GM21529 (cell line): ENCODE measurements around the gene DIAPH1.

ENCODE experiments used
- ATAC-seq: cut with Tn5 transposase; IDR thresholded peaks from one replicate; pipeline ENCODE4 v1.9.1; 2021; ENCODE audit not compliant: unreplicated experiment

The DIAPH1 gene

GRCh38 chr5:141508440-141508797 is 110.4 kb downstream of the DIAPH1 start:
- no peak for ATAC-seq

DNA sequence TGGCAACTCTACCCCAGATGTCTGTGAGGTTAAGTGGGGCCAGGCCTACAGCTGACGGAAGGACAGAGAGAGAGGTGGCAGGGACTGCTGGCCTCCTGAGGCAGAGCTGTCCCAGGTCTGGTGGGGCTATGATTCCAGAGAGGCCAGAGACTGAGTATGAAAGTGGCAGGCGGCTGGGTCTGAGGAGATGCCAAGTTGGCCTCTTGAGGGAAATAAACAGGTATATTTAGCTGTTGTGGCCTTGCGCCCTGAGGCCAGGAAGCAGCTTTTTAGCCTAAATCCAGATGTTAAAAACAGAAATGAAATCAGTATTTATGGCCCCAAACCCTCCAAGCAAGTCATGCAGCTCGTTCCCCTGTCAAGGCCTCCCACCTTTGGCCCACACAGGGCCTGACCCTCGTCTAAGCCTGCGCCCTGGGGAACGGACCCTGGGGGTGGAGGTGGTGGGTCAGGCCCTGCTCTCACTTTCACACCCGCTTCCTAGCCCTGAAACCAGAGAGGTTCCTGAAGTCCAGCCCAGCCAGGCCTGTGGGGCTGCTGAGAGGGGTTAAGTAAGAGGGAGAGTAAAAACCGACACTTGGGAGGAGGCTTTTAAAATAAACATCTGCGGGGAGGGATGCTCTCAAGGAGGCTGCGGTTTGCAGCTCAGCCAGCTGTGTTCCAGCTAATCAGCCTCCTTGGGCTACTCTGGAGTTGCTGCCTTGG is 111.3 kb downstream of the DIAPH1 start:
- ATAC-seq: peak; percentile 37

- ATAC-seq: no peak
Observed at GRCh38 chr5:141506381-141507155, 112.2 kb downstream of the DIAPH1 start.

DNA sequence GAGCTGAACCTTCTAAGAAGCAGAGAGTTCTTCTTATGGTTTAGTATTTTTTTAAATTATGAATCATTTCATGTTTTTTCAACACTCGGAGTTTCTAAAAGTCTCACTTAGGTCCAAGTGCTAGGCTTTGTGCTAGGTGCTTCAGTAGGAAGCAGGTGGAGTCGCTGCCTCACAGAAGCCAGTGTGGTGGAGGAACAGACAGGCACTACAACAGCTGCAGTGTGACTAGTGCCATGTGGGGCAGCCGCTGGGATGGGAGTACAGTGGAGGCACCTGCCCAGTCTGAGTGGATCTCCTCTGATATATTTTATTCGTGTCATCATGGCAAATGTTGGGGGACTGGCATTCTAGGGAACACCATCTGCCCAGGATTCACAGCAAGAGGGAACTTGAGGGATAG is 114.6 kb downstream of the DIAPH1 start:
- ATAC-seq: no peak

DNA sequence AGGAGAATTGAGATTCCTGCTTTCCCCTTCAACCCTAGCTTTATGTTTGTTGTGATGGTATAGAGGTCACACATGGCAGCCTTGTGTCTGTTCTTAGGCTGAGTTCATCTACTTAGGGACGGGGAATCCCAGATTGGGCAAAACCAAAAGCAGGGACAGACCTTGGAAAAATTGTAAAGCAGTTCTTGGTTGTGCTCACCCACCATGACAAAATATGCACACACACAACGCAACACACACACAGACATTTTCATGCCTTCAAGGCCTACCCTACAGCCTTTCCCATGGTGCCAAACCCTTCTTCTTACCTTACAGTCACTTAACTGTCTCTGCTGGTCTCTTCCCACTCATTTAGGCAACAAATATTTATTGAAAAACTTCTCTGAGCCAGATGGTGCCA is 115.1 kb downstream of the DIAPH1 start:
- ATAC-seq: no peak

DNA sequence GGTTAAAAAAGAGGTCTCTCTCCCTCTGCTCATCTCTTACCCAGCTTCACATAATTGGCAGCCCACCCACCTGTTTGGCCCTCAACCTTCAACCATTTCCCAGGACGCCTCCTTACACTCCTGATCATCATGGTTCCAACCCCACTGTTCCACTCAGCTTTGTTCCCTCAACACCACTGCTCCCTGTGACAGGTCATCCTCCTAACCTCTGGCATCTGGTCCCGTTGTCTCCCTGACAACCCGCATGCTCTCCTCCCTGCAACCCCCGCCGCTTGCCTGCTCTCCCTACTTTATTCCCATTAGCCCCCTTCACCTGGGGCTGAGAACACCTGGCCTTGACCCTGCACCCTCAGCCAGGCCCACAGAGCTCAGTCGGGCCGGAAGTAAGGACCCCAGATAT is 117.0 kb downstream of the DIAPH1 start:
- no peak for ATAC-seq

DNA sequence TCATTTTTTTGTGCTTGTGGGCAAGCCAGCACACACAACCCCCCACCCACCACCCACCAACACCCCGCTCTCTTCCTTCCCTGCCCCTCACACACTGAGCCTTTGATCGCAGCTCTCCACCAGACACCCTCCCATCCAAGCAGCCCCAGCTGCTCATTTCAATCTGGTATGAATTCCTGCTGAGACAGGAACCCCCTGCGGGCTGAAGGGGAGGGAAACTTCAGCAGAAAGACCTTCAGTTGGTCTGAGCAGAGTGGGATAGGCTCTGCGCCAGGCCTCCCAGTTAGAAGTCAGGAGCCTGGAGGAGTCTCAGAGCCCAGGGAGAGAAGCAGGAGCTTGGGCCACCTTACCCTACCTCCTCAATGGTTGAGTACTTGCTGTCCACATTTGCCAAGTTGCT is 122.8 kb downstream of the DIAPH1 start:
- no peak for ATAC-seq

DNA sequence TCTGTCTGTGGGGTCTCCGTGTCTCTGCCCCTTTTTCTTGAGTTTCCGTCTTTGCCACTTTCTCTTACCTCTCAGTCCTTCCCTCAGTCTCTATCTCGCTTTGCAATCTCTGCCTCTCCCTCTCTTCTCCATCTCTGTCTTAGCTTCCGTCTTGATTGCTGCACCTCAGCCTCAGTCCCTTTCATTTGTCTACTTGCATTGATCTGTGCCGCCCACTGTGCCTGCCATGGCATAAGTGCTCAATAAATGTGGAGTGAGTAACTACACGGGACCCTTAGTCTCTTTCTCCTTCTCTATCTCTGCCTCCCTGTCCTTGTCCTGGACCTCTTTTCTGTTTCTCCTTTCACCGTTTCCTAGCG is 123.4 kb downstream of the DIAPH1 start:
- no peak for ATAC-seq

DNA sequence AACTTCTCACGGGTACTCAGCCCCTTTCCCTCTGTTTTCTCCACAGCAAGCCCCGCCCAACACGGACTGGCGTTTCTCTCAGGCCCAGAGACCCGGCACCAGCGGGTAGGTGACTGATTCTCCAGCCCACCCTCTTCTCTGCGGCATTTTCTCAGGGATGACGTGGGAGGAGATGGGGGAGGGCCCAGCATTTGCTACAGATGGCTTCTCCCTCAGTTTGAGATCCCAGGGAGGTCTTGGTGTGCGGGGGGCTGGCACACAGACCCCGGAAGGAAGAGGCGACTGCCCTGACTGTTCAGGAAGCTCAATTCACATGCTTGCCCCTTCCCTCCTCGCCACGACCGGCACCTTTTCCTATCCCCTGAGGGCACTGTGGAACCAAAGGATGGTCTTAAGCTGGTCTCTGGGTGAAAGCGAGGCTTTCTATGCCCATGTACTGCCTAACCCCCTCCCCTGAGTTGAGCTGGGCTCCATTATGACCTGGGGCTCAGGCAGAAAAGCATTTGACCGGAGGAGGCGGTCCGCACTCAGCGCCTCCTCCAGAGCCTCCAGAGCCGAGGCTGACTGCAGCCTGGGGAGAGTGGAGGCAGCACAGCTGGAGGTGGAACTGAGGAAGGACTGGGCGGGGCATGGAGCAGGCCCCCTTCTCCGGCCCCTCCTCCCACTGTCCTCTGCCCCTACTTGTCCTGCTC is 123.9 kb downstream of the DIAPH1 start:
- ATAC-seq: no peak

DNA sequence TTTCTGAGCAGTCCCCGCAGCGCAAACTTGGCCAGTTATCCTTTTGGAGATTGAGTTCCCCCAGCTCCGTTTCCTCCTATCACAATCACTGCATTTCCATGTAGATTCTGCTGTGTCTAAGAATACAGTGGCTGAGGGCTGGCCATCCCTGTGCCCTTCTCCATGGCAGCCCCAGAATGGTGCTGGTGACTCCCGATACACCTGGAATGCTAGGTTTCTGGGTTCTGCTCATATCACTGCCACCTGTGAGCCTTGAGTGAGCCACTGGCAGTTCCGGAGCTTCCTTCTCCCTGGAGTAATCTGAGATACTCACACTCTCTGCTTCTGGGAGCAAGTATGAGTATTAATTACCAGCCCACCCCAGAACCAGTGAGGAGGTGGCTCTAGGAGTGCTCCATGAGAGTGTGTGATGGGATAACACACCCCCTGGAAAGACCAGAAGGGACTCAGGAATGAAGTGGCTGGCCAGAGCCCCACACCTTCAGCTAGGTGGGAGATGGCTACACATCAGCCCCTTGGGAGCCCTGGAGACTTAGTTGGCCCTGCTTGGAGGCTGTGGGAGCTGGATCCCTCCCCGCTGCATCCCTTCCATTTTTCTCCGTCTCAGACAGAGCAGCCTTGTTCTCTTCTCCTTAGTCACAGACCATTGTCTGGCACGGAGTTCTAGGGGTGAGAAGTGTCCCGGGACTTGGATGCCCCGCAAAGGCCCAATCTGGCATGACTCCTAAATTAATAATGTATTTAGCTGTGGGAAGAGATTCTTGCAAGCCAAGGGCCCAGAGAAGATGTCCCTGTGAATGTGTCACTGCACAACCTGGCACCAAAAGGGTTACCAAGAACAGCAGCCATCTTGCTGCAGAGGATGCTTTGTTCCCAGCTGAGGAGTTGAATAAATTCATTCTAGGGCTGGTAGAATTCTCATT is 125.0 kb downstream of the DIAPH1 start:
- ATAC-seq: no peak

DNA sequence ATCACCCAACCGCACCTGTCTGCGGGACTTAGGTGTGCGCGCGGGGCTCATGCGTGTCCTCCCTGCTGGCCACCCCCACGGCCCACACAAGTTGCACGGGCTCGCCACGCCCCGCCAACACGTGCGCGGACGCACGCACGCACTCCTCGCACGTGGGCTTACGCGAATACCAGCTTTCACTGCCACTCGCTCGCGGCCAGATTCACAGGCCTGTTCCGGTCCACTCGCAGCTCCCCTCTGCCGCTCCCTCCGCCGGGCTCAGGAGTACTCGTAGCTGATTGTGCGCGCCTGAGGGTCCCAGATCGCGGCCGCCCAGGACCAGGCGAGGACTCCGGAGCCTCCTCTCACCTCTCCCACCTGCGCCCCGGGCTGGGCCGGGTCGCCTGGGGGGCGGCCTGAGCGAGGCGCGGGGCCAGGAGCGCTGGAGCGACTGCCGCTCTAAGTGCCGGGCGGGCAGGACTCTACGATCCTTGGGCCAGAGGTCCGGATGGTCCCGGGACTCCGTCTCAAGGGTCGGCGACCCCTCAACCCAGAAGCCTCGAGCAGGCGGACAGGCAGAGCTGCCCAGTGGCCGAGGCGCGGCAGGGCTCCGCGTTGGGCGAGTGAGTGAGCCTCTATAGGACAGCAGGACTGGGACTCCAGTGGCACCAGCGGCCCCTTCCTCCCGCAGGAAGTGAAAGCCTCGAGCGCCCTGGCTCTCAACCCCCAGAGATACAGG is 126.5 kb downstream of the DIAPH1 start:
- ATAC-seq: no peak

GRCh38 chr5:141491323-141492167 is 127.3 kb downstream of the DIAPH1 start:
- no peak for ATAC-seq

GRCh38 chr5:141490771-141491170 is 128.0 kb downstream of the DIAPH1 start:
- no peak for ATAC-seq

GRCh38 chr5:141490271-141490670 is 128.5 kb downstream of the DIAPH1 start:
- ATAC-seq: no peak

- no peak for ATAC-seq
Observed at GRCh38 chr5:141489841-141490240, 129.0 kb downstream of the DIAPH1 start.

GRCh38 chr5:141488591-141489561 is 129.9 kb downstream of the DIAPH1 start, which contains the start of gene PCDHGC5:
PCDHGC5 (plus strand) TSS chr5:141489081; CDS start chr5:141489241, 160 bp downstream.
- no peak for ATAC-seq

GRCh38 chr5:141487131-141487530 is 131.7 kb downstream of the DIAPH1 start:
- ATAC-seq: no peak

- ATAC-seq: no peak
Observed at GRCh38 chr5:141486091-141486490, 132.7 kb downstream of the DIAPH1 start.
